GM12892 (cell line): ENCODE measurements around the gene FLT3.

Experiments used
- POLR2A ChIP-seq: IDR thresholded peaks from 2 replicates; pipeline ENCODE4 v1.6.1; 2011; ENCODE audit warnings: low read depth, low read length, control low read depth
- POLR2AphosphoS5 ChIP-seq: IDR thresholded peaks from 2 replicates; pipeline ENCODE4 v1.6.1; 2011; ENCODE audit warnings: low read depth, low read length, control low read depth
- TAF1 ChIP-seq: IDR thresholded peaks from 2 replicates; pipeline ENCODE4 v1.6.1; 2011; ENCODE audit warnings: low read depth, mild to moderate bottlenecking, control low read depth, low read length, borderline replicate concordance

GRCh38 chr13:27965343-27965739 lies 135.0 kb downstream of the FLT3 start:
- no peak for TF ChIP-seq POLR2AphosphoS5
- no peak for TF ChIP-seq POLR2A
- no peak for TF ChIP-seq TAF1
